Mesenchymal stem cell (in vitro differentiated cells and primary cell): Measurements from ENCODE around the gene CMTM4.
A peak's percentile ranks its signal among the peaks of the same experiment; 100 is the strongest.

Experiments
- DNase-seq: peaks from one replicate; pipeline ENCODE4 v3.0.0-alpha.2; 2013
- H2AFZ ChIP-seq: one replicate; pipeline ENCODE4 v1.6.1; 2013; ENCODE audit warnings: low read depth, mild to moderate bottlenecking, control low read depth, inconsistent platforms, low read length, moderate library complexity
- H2AK5ac ChIP-seq: 2 replicates; pipeline ENCODE4 v1.6.1; 2013; ENCODE audit warnings: low read length, moderate library complexity, mild to moderate bottlenecking, inconsistent platforms; ENCODE audit not compliant: severe bottlenecking
- H2BK120ac ChIP-seq: one replicate; pipeline ENCODE4 v1.6.1; 2013; ENCODE audit warnings: low read depth, mild to moderate bottlenecking, inconsistent platforms, low read length, moderate library complexity
- H2BK12ac ChIP-seq, 2 experiments: one replicate each; pipeline ENCODE4 v1.6.1; 2013; ENCODE audit warnings: inconsistent platforms in 2 of 2, low read length in 2 of 2, mild to moderate bottlenecking in 2 of 2, moderate library complexity in 2 of 2, control low read depth in 1 of 2
- H2BK15ac ChIP-seq: one replicate; pipeline ENCODE4 v1.6.1; 2013; ENCODE audit warnings: mild to moderate bottlenecking, low read depth, inconsistent platforms; ENCODE audit not compliant: poor library complexity, severe bottlenecking
- H2BK5ac ChIP-seq: 2 replicates; pipeline ENCODE4 v1.6.1; 2013; ENCODE audit warnings: low read depth, mild to moderate bottlenecking, low read length, control low read depth, inconsistent platforms; ENCODE audit not compliant: poor library complexity, severe bottlenecking
- H3K14ac ChIP-seq, 2 experiments: one replicate each; pipeline ENCODE4 v1.6.1; 2013; ENCODE audit warnings: inconsistent platforms in 2 of 2, low read length in 2 of 2, control low read depth in 1 of 2, mild to moderate bottlenecking in 1 of 2, moderate library complexity in 1 of 2
- H3K18ac ChIP-seq, 2 experiments: one replicate each; pipeline ENCODE4 v1.6.1; 2013; ENCODE audit warnings: inconsistent platforms in 2 of 2, low read length in 2 of 2, control low read depth in 1 of 2, low read depth in 1 of 2, mild to moderate bottlenecking in 1 of 2
- H3K23ac ChIP-seq, 2 experiments: one replicate each; pipeline ENCODE4 v1.6.1; 2013; ENCODE audit warnings: inconsistent platforms in 2 of 2, low read length in 2 of 2, mild to moderate bottlenecking in 2 of 2, moderate library complexity in 2 of 2, control low read depth in 1 of 2
- H3K27ac ChIP-seq: 2 replicates; pipeline ENCODE4 v1.5.1; 2013; ENCODE audit warnings: mild to moderate bottlenecking, moderate library complexity, low read length, control low read depth, inconsistent platforms; ENCODE audit not compliant: poor library complexity, severe bottlenecking
- H3K27me3 ChIP-seq, 2 experiments: 2 replicates each; pipeline versions ENCODE4 v1.6.1 to v1.7.0; 2013; ENCODE audit warnings: low read length in 2 of 2, mild to moderate bottlenecking in 2 of 2, moderate library complexity in 2 of 2, control low read depth in 1 of 2, inconsistent platforms in 1 of 2; ENCODE audit not compliant: control insufficient read depth in 1 of 2, insufficient read depth in 1 of 2
- H3K36me3 ChIP-seq, 2 experiments: 2 replicates each; pipeline versions ENCODE4 v1.6.1 to v1.7.0; 2013; ENCODE audit warnings: low read length in 2 of 2, control low read depth in 1 of 2, inconsistent platforms in 1 of 2, low read depth in 1 of 2, mild to moderate bottlenecking in 1 of 2; ENCODE audit not compliant: insufficient read depth in 2 of 2, control insufficient read depth in 1 of 2
- H3K4ac ChIP-seq, 2 experiments: one replicate each; pipeline ENCODE4 v1.6.1; 2013; ENCODE audit warnings: inconsistent platforms in 2 of 2, low read length in 2 of 2, mild to moderate bottlenecking in 2 of 2, moderate library complexity in 2 of 2, control low read depth in 1 of 2, low read depth in 1 of 2
- H3K4me1 ChIP-seq: 2 replicates; pipeline ENCODE4 v1.6.1; 2013; ENCODE audit warnings: low read depth, low read length, control low read depth; ENCODE audit not compliant: control insufficient read depth, insufficient read depth
- H3K4me2 ChIP-seq: 2 replicates; pipeline ENCODE4 v1.6.1; 2013; ENCODE audit warnings: low read length, mild to moderate bottlenecking, inconsistent platforms; ENCODE audit not compliant: poor library complexity, severe bottlenecking
- H3K4me3 ChIP-seq, 2 experiments: 2 replicates each; pipeline versions ENCODE4 v1.5.1 to v1.7.0; 2013; ENCODE audit warnings: low read length in 2 of 2, mild to moderate bottlenecking in 2 of 2, control low read depth in 1 of 2, low read depth in 1 of 2; ENCODE audit not compliant: insufficient read depth in 1 of 2
- H3K79me1 ChIP-seq: replicated peaks from 2 replicates; pipeline ENCODE4 v1.6.1; 2013; ENCODE audit warnings: mild to moderate bottlenecking, control low read depth, low read length, inconsistent platforms; ENCODE audit not compliant: poor library complexity, severe bottlenecking
- H3K9ac ChIP-seq: 2 replicates; pipeline ENCODE4 v1.7.0; 2013; ENCODE audit warnings: mild to moderate bottlenecking, low read length, moderate library complexity
- H3K9me3 ChIP-seq: 2 replicates; pipeline ENCODE4 v1.7.0; 2013; ENCODE audit warnings: mild to moderate bottlenecking, low read length; ENCODE audit not compliant: control insufficient read depth
- H4K8ac ChIP-seq: one replicate; pipeline ENCODE4 v1.6.1; 2013; ENCODE audit warnings: inconsistent platforms, mild to moderate bottlenecking, low read length, moderate library complexity
- H4K91ac ChIP-seq: one replicate; pipeline ENCODE4 v1.6.1; 2013; ENCODE audit warnings: mild to moderate bottlenecking, low read length, inconsistent platforms
- WGBS: methylation state at CpG from one replicate; pipeline ENCODE4 v1.1.7; 2013; ENCODE audit warnings: mixed read lengths; 5-methylcytosine and 5-hydroxymethylcytosine counted together

CMTM4 gene

GRCh38 chr16:66651474-66651765, 45.1 kb downstream of the CMTM4 start:
- no peak for DNase-seq
- Histone ChIP-seq H3K79me1 (peaks cover 40% of the 10 kb centered on the region), H4K8ac (peak overlapping the region; percentile 89), H3K4ac (no peak overlapping the region), H3K4me2 (peak overlapping the region; percentile 64), H3K14ac (no peak overlapping the region), H3K27ac (no peak overlapping the region), H4K91ac (no peak overlapping the region), H2AK5ac (no peak overlapping the region), H2BK12ac (no peak overlapping the region), H2BK15ac (no peak overlapping the region), H3K27me3 (no peaks in the 10 kb centered on the region), H3K9ac (peak overlapping the region; percentile 23), H3K36me3 (peaks cover 0 to 2% of the 10 kb centered on the region in 2 experiments), H3K4me3 (peak overlapping the region in 1 of 2 experiments; percentile 67), H3K9me3 (no peaks in the 10 kb centered on the region), H3K18ac (peak overlapping the region in 1 of 2 experiments; percentile 11), H2BK5ac (no peak overlapping the region), H3K4me1 (peaks cover 15% of the 10 kb centered on the region), H2AFZ (no peak overlapping the region), H2BK120ac (no peak overlapping the region), H3K23ac (no peak overlapping the region)
- 70% methylated on average over 2 of the region's 2 CpGs for WGBS

GRCh38 chr16:66650707-66651473, 45.7 kb downstream of the CMTM4 start:
- Histone ChIP-seq H3K27me3 (no peaks in the 10 kb centered on the region), H3K14ac (no peak overlapping the region), H3K9me3 (no peaks in the 10 kb centered on the region), H3K27ac (no peak overlapping the region), H2AFZ (no peak overlapping the region), H2AK5ac (no peak overlapping the region), H3K4me2 (peak overlapping the region; percentile 64), H2BK15ac (no peak overlapping the region), H4K8ac (peak overlapping the region; percentile 89), H2BK12ac (no peak overlapping the region), H3K9ac (peak overlapping the region; percentile 65), H4K91ac (no peak overlapping the region), H3K18ac (peak overlapping the region in 1 of 2 experiments; percentile 11), H3K79me1 (peaks cover 41% of the 10 kb centered on the region), H2BK120ac (no peak overlapping the region), H3K23ac (no peak overlapping the region), H3K4me3 (peak overlapping the region in 1 of 2 experiments; percentile 67), H3K4me1 (peaks cover 13% of the 10 kb centered on the region), H3K36me3 (peaks cover 0 to 2% of the 10 kb centered on the region in 2 experiments), H3K4ac (no peak overlapping the region), H2BK5ac (no peak overlapping the region)
- peak; percentile 85 for DNase-seq
- 33% methylated on average over 18 of the region's 18 CpGs for WGBS

- no peak overlapping the region for H2BK15ac ChIP-seq
- H2AFZ ChIP-seq: no peak overlapping the region
- DNase-seq: no peak
- no peak overlapping the region for H4K91ac ChIP-seq
- H3K9me3 ChIP-seq: no peaks in the 10 kb centered on the region
- no peak overlapping the region for H3K9ac ChIP-seq
- peak overlapping the region in 1 of 2 experiments; percentile 26 for H3K14ac ChIP-seq
- H3K4me3 ChIP-seq: no peak overlapping the region
- 89% methylated on average over 9 of the region's 9 CpGs for WGBS
- H3K4me1 ChIP-seq: peaks cover 13% of the 10 kb centered on the region
- H3K18ac ChIP-seq: no peak overlapping the region
- H3K23ac ChIP-seq: no peak overlapping the region
- H3K27me3 ChIP-seq: no peaks in the 10 kb centered on the region
- H3K79me1 ChIP-seq: peaks cover 35% of the 10 kb centered on the region
- no peak overlapping the region for H2BK5ac ChIP-seq
- no peak overlapping the region for H2AK5ac ChIP-seq
- H3K4me2 ChIP-seq: no peak overlapping the region
- H3K36me3 ChIP-seq: peaks cover 0 to 2% of the 10 kb centered on the region in 2 experiments
- no peak overlapping the region for H2BK120ac ChIP-seq
- peak overlapping the region in 1 of 2 experiments; percentile 24 for H2BK12ac ChIP-seq
- H3K27ac ChIP-seq: no peak overlapping the region
- no peak overlapping the region for H4K8ac ChIP-seq
- H3K4ac ChIP-seq: no peak overlapping the region
These were observed 46.8 kb downstream of the CMTM4 start for GRCh38 chr16:66649636-66650205.

DNA sequence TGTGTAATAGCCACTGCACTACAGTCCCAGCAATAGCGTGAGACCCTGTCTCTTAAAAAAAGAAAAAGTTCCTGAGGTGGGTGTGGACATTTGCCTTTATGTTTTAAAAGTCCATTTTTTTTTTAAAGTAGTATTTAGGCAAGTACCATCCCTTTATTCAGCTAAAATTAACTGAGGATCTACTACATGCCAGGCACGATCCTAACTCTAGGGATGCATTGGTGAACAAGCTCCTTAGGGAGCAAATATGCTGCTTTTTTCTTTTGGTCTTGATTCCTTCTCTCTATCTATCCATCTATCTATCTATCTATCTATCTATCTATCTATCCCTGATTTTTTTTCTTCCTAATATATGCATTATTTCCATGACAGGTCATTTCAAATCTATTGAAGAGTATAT, 47.4 kb downstream of the CMTM4 start:
- Histone ChIP-seq H3K4me3 (no peak overlapping the region), H2BK15ac (no peak overlapping the region)
- WGBS: 100% methylated on average over 1 of the region's 2 CpGs

More for the DNA sequence above, 47.4 kb downstream of the CMTM4 start:
- DNase-seq: no peak
- Histone ChIP-seq H3K4me1 (peaks cover 11% of the 10 kb centered on the region), H4K8ac (no peak overlapping the region), H3K14ac (peak overlapping the region in 1 of 2 experiments; percentile 42), H2BK120ac (no peak overlapping the region), H4K91ac (no peak overlapping the region), H3K36me3 (peaks cover 0 to 2% of the 10 kb centered on the region in 2 experiments), H2AK5ac (no peak overlapping the region), H3K4me2 (no peak overlapping the region), H3K9me3 (no peaks in the 10 kb centered on the region), H3K27ac (no peak overlapping the region), H3K9ac (no peak overlapping the region), H2BK12ac (no peak overlapping the region), H3K79me1 (peaks cover 34% of the 10 kb centered on the region), H2AFZ (no peak overlapping the region), H3K4ac (no peak overlapping the region), H2BK5ac (no peak overlapping the region), H3K23ac (no peak overlapping the region), H3K27me3 (no peaks in the 10 kb centered on the region), H3K18ac (no peak overlapping the region)
